ENCODE results near the gene ADNP2.

ADNP2 gene

DNA sequence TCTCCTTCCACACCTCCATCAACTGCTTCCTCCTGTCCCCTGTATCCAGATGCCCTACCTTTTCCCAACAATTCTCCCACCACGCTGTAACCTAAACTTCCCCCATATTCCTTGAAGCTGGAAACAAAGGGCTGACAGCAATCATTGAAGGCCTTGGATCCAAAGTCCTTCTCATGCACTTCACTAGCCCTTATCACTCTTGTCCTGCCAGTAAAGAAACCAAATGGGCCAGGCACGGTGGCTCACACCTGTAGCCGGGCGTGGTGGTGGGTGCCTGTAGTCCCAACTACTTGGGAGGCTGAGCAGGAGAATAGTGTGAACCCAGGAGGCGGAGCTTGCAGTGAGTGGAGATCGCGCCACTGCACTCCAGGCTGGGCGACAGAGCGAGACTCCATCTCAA, 11.9 kb upstream of the ADNP2 start:
- no peak overlapping the region for H3K9ac ChIP-seq (ENCODE audit: insufficient read length)
- H3K9me3 ChIP-seq (ENCODE audit: low read depth, low read length): no peaks in the 10 kb centered on the region
- H3K4me3 ChIP-seq: no peak overlapping the region
- no peak for DNase-seq (ENCODE audit: low read depth, low spot score)
- no peak overlapping the region for H3K27ac ChIP-seq
- TF ChIP-seq FOXP2 (optimal IDR thresholded peaks at IDR 0.05; ENCODE audit: control extremely low read depth, extremely low read length, insufficient read depth) (no peak), EZH2 (IDR thresholded peaks at IDR 0.05) (no peak), POLR2AphosphoS5 (IDR thresholded peaks at IDR 0.05; ENCODE audit: borderline replicate concordance, low read depth, low read length) (no peak)
- no peaks in the 10 kb centered on the region for H3K36me3 ChIP-seq (ENCODE audit: insufficient read depth, low read length)

DNA sequence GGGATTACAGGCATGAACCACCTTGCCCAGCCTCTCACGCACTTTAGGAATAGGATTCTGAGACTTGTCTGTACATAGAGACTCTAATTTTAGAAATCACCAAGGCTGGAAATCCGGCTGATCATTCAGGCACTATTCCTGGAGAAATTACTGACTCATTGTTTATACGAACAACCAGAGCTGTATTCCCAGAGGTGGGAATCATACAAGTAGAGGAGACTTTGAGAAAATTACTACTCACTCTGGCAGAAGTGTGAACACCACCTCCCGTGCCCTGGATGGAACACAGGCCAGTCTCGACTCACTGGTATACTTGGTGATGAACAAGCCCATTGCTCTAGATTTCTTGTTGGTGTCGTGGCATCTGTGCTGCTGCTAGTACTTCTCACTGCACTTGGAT, 5.8 kb upstream of the ADNP2 start:
- H3K36me3 ChIP-seq (ENCODE audit: insufficient read depth, low read length): no peaks in the 10 kb centered on the region
- no peak overlapping the region for H3K27ac ChIP-seq
- H3K9me3 ChIP-seq (ENCODE audit: low read depth, low read length): no peaks in the 10 kb centered on the region
- H3K9ac ChIP-seq (ENCODE audit: insufficient read length): no peak overlapping the region
- no peak overlapping the region for H3K4me3 ChIP-seq
- TF ChIP-seq POLR2AphosphoS5 (IDR thresholded peaks at IDR 0.05; ENCODE audit: borderline replicate concordance, low read depth, low read length) (no peak), EZH2 (IDR thresholded peaks at IDR 0.05) (no peak), FOXP2 (optimal IDR thresholded peaks at IDR 0.05; ENCODE audit: control extremely low read depth, extremely low read length, insufficient read depth) (no peak)
- DNase-seq (ENCODE audit: low read depth, low spot score): no peak

DNA sequence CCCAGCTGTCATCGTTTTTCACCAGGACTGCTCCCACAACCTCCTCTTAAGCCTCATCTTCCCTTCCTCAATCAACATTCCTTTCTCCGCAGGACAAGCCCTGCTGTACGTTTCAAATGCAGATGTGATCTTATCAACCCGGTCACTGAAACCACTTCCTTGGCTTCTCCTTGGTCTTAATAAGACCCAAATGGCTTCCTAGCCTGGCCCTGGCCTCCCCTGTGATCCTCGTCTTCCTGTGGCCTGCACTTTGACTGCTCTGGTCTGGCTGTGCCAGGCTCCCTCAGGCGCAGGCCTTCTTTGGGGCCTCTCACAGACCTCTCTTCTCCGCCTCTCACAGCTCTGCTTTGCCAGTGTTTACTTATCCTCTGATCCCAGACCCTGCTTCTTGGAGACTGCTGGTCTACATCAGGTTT, 4.7 kb upstream of the ADNP2 start:
- no peak for DNase-seq (ENCODE audit: low read depth, low spot score)
- H3K27ac ChIP-seq: no peak overlapping the region
- no peaks in the 10 kb centered on the region for H3K36me3 ChIP-seq (ENCODE audit: insufficient read depth, low read length)
- no peak overlapping the region for H3K4me3 ChIP-seq
- no peaks in the 10 kb centered on the region for H3K9me3 ChIP-seq (ENCODE audit: low read depth, low read length)
- no peak overlapping the region for H3K9ac ChIP-seq (ENCODE audit: insufficient read length)
- no peak for TF ChIP-seq EZH2 (IDR thresholded peaks at IDR 0.05)
- no peak for TF ChIP-seq FOXP2 (optimal IDR thresholded peaks at IDR 0.05; ENCODE audit: control extremely low read depth, extremely low read length, insufficient read depth)
- TF ChIP-seq POLR2AphosphoS5 (IDR thresholded peaks at IDR 0.05; ENCODE audit: borderline replicate concordance, low read depth, low read length): no peak

DNA sequence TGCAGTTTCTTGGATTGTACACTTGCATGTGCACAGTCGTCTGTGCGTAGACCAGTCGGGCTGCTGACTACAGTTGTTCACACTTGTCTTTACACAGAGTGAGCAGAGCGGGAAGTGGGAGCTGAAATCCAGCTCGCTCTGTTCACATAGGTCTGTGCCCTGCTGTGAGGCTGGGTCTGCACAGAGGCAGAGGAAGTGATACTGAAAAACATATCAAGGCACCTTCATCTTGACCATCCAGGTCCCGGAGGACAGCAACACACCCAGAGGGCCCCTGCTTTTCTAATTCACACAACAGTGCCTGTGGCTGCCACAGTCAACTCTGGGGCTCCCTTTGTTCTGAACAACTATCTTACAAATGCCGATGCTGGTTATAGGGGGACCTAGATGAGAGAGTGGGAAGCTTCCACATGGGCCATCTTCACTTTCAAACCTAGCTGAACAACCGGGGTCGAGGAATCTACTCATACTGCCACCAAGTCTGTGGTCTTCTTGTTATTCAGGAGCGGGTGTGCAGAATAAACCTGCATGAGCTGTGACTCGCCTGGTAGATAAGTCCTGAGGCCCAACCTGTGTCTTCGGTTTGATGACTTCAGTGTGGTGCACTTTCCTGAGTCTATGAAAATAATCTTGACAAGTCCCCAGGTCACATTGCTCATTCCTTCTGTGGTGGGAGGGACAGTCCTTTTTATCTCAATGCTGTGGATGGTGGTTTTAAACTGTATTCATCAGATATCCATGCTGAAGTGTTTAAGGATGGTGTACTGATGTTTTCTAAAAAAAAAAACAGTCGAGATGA, 3.5 kb upstream of the ADNP2 start:
- no peaks in the 10 kb centered on the region for H3K36me3 ChIP-seq (ENCODE audit: insufficient read depth, low read length)
- TF ChIP-seq EZH2 (IDR thresholded peaks at IDR 0.05): no peak
- TF ChIP-seq POLR2AphosphoS5 (IDR thresholded peaks at IDR 0.05; ENCODE audit: borderline replicate concordance, low read depth, low read length): no peak
- no peak for TF ChIP-seq FOXP2 (optimal IDR thresholded peaks at IDR 0.05; ENCODE audit: control extremely low read depth, extremely low read length, insufficient read depth)
- H3K9ac ChIP-seq (ENCODE audit: insufficient read length): no peak overlapping the region
- no peak for DNase-seq (ENCODE audit: low read depth, low spot score)
- H3K9me3 ChIP-seq (ENCODE audit: low read depth, low read length): no peaks in the 10 kb centered on the region
- no peak overlapping the region for H3K4me3 ChIP-seq
- H3K27ac ChIP-seq: no peak overlapping the region

DNA sequence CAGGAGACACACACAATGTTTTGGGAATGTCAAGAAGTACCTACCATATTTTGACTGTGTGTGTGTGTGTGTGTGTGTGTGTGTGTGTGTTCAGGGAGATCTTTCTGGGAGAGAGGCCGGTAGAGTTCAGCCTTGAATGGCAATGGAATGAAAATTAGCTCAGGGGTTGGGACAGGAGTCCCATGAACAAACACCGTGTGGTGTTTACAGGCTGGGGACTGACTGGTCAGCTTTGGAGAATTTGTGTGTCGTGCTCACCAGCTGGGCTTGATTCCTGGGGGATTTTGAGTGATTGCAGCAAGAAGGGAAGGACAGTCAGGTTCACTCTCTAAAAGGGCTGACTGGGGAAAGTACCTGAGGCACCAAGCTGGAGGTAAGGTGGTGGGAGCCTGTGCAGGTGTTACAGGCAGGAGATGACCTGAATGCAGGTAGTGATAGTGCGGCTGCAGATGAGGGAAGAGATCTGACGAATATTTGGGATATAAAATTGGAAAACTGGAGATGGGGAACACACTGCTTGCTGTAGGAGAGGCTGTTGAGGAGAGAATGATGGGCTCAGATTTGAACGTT, 2.5 kb upstream of the ADNP2 start:
- H3K36me3 ChIP-seq (ENCODE audit: insufficient read depth, low read length): peaks cover 7% of the 10 kb centered on the region
- H3K9me3 ChIP-seq (ENCODE audit: low read depth, low read length): no peaks in the 10 kb centered on the region
- TF ChIP-seq POLR2AphosphoS5 (IDR thresholded peaks at IDR 0.05; ENCODE audit: borderline replicate concordance, low read depth, low read length) (no peak), FOXP2 (optimal IDR thresholded peaks at IDR 0.05; ENCODE audit: control extremely low read depth, extremely low read length, insufficient read depth) (no peak), EZH2 (IDR thresholded peaks at IDR 0.05) (no peak)
- no peak for DNase-seq (ENCODE audit: low read depth, low spot score)
- H3K4me3 ChIP-seq: no peak overlapping the region
- H3K9ac ChIP-seq (ENCODE audit: insufficient read length): no peak overlapping the region
- H3K27ac ChIP-seq: no peak overlapping the region

DNA sequence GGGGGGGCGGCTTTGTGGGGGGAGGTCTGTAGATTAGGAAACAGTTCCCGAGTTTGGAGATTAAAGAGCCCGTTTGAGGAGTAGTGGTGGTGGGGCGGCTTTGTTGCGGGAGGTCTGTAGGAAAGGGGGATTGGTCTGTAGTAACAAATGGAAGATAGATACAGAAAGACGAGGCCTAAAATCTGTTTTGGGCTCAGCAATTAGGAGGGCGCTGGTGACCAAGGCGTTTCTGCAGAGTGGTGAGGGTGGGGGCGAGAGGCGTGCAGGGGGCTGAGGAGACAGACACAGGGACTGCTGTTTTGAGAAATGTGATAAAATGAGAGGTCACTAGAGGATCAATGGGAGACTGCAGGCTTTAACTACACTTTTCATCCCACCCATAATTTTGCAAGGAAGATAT, 1.6 kb upstream of the ADNP2 start:
- no peaks in the 10 kb centered on the region for H3K9me3 ChIP-seq (ENCODE audit: low read depth, low read length)
- no peak overlapping the region for H3K27ac ChIP-seq
- H3K4me3 ChIP-seq: no peak overlapping the region
- TF ChIP-seq FOXP2 (optimal IDR thresholded peaks at IDR 0.05; ENCODE audit: control extremely low read depth, extremely low read length, insufficient read depth) (no peak), POLR2AphosphoS5 (IDR thresholded peaks at IDR 0.05; ENCODE audit: borderline replicate concordance, low read depth, low read length) (no peak), EZH2 (IDR thresholded peaks at IDR 0.05) (no peak)
- peaks cover 7% of the 10 kb centered on the region for H3K36me3 ChIP-seq (ENCODE audit: insufficient read depth, low read length)
- no peak for DNase-seq (ENCODE audit: low read depth, low spot score)
- no peak overlapping the region for H3K9ac ChIP-seq (ENCODE audit: insufficient read length)

DNA sequence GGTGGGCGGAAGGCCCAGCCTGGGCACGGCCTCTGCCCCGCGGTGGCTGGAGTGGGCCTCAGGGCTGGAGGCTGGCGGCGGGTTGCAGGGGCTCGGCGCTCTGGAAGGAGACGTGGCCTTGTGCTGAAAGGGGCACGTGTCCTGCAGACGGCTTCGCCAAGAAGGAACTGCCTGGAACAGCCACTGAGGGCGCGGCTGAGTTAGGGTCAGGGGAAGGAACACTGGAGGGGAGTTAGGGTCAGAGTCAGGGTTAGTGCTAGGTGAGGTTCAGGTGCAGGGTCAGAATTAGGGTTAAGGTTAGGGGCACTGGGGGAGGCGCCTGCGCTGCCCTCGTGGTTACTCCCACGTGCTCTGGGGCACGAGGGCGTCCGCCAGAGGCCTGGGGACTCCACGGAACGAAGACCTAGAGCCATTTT, 933 bp upstream of the ADNP2 start:
- H3K4me3 ChIP-seq: 0 out of 2 replicates have a peak overlapping the region, but pooled peaks have one; percentile 9

DNA sequence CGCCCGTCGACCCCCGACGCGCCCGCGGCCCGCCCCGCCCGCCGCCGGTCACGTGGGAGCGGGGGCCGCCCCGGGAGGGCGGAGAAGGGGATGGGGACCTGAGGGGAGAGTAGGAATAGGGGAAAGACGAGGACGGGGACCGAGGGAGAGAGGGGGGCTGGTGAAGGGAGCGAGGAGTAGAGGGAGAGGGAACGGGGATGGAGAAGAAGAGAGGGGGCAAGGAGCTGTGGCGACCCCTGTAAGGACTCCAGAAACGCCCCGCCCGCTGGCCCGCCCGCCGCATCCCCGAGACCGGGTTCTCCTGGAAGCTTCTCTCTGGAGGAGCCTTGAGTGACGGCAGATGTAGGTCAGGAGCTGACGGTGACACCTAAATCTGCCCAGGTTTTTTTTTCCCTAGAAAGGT, 615 bp downstream of the ADNP2 start:
- H3K9ac ChIP-seq (ENCODE audit: insufficient read length): peak overlapping the region; percentile 78
- TF ChIP-seq POLR2AphosphoS5 (IDR thresholded peaks at IDR 0.05; ENCODE audit: borderline replicate concordance, low read depth, low read length) (no peak), EZH2 (IDR thresholded peaks at IDR 0.05) (no peak), FOXP2 (optimal IDR thresholded peaks at IDR 0.05; ENCODE audit: control extremely low read depth, extremely low read length, insufficient read depth) (no peak)
- H3K4me3 ChIP-seq: peak overlapping the region; percentile 83
- DNase-seq (ENCODE audit: low read depth, low spot score): no peak
- H3K27ac ChIP-seq: no peak overlapping the region
- no peaks in the 10 kb centered on the region for H3K9me3 ChIP-seq (ENCODE audit: low read depth, low read length)
- H3K36me3 ChIP-seq (ENCODE audit: insufficient read depth, low read length): peaks cover 7% of the 10 kb centered on the region

More for the DNA sequence above, 933 bp upstream of the ADNP2 start:
- H3K9ac ChIP-seq (ENCODE audit: insufficient read length): no peak overlapping the region
- no peak for DNase-seq (ENCODE audit: low read depth, low spot score)
- no peak for TF ChIP-seq FOXP2 (optimal IDR thresholded peaks at IDR 0.05; ENCODE audit: control extremely low read depth, extremely low read length, insufficient read depth)
- TF ChIP-seq POLR2AphosphoS5 (IDR thresholded peaks at IDR 0.05; ENCODE audit: borderline replicate concordance, low read depth, low read length): no peak
- no peak for TF ChIP-seq EZH2 (IDR thresholded peaks at IDR 0.05)
- no peak overlapping the region for H3K27ac ChIP-seq
- H3K9me3 ChIP-seq (ENCODE audit: low read depth, low read length): no peaks in the 10 kb centered on the region
- peaks cover 7% of the 10 kb centered on the region for H3K36me3 ChIP-seq (ENCODE audit: insufficient read depth, low read length)

Data from SK-N-MC (cell line).